Aorta (tissue), 5 donors: ENCODE data around the gene AKT1. TPM values are rescaled to one million over a fixed set of nuclear protein-coding genes. Genes with fewer than 3 reads are reported as not detected.

Experiments
- ATAC-seq: fragments of 200-7000 bp; cut with Tn5 transposase; one replicate; pipeline ENCODE4 v1.9.1; 2022; ENCODE audit warnings: moderate library complexity; ENCODE audit not compliant: low FRiP score
- DNase-seq, 2 donors: peaks; one replicate each; pipeline ENCODE4 v3.0.0-alpha.2; 2020
- H3K27ac ChIP-seq, 2 donors: one replicate each; pipeline ENCODE4 v1.5.1; 2013; ENCODE audit warnings: low read length in 2 of 2, mild to moderate bottlenecking in 2 of 2, moderate library complexity in 2 of 2, control low read depth in 1 of 2, inconsistent platforms in 1 of 2, low read depth in 1 of 2
- H3K27me3 ChIP-seq, 2 donors: one replicate each; pipeline ENCODE4 v1.6.1; 2013; ENCODE audit warnings: control low read depth in 1 of 2, low read length in 1 of 2, mild to moderate bottlenecking in 1 of 2, moderate library complexity in 1 of 2; ENCODE audit not compliant: insufficient read depth in 2 of 2, control insufficient read depth in 1 of 2
- H3K36me3 ChIP-seq, 2 donors: one replicate each; pipeline ENCODE4 v1.6.1; 2013; ENCODE audit warnings: control low read depth in 1 of 2, low read length in 1 of 2, mild to moderate bottlenecking in 1 of 2; ENCODE audit not compliant: insufficient read depth in 2 of 2, control insufficient read depth in 1 of 2
- H3K4me1 ChIP-seq, 2 donors: one replicate each; pipeline ENCODE4 v1.6.1; 2013; ENCODE audit warnings: low read length in 2 of 2, control low read depth in 1 of 2, mild to moderate bottlenecking in 1 of 2, moderate library complexity in 1 of 2; ENCODE audit not compliant: insufficient read depth in 2 of 2, control insufficient read depth in 1 of 2
- H3K4me3 ChIP-seq, 2 donors: one replicate each; pipeline ENCODE4 v1.5.1; 2013; ENCODE audit warnings: low read length in 2 of 2, control low read depth in 1 of 2, mild to moderate bottlenecking in 1 of 2
- H3K9me3 ChIP-seq: one replicate; pipeline ENCODE4 v1.6.1; 2013; ENCODE audit warnings: mild to moderate bottlenecking, low read length; ENCODE audit not compliant: control insufficient read depth
- WGBS, 2 donors: extraction: QIAGEN DNeasy Blood & Tissue Kit; methylation state at CpG; one replicate each; pipeline ENCODE4 v1.1.7; 2013; 5-methylcytosine and 5-hydroxymethylcytosine counted together
- intact Hi-C, 2 donors: fragments of 100-400 bp; cut with DNase I; formaldehyde crosslinking; loops; one replicate each; pipeline versions ENCODE4 v1.14.2 to v1.15.0; 2022
- polyA plus RNA-seq, 2 donors: library from polyadenylated mRNA; stranded (reverse); fragments of 200-250 nt; gene quantifications; one replicate each; pipeline ENCODE4 v1.2.3, GENCODE V29; 2013
- total RNA-seq, 2 donors: library from RNA; stranded (reverse); fragmentation: NEBNext Ultra II Directional; extraction: Animal tissue kit (Norgen Biotek cat#: 25700); gene quantifications; one replicate each; pipeline ENCODE4 v1.2.1, GENCODE V29; 2021
- donor health status: healthy with polysubstance abuse.
- donor health status: Bipolar disorder and iron deficiency.
- donor health status: DM: no; HTN: no; CAD: no.
- donor health status: DM: no; HTN: no; CAD: no.
- donor health status: DM: yes; HTN: yes; CAD: no.

AKT1 gene
- total and polyA plus RNA-seq, 4 donors, result 93.2 to 154 (median 121) TPM

DNA sequence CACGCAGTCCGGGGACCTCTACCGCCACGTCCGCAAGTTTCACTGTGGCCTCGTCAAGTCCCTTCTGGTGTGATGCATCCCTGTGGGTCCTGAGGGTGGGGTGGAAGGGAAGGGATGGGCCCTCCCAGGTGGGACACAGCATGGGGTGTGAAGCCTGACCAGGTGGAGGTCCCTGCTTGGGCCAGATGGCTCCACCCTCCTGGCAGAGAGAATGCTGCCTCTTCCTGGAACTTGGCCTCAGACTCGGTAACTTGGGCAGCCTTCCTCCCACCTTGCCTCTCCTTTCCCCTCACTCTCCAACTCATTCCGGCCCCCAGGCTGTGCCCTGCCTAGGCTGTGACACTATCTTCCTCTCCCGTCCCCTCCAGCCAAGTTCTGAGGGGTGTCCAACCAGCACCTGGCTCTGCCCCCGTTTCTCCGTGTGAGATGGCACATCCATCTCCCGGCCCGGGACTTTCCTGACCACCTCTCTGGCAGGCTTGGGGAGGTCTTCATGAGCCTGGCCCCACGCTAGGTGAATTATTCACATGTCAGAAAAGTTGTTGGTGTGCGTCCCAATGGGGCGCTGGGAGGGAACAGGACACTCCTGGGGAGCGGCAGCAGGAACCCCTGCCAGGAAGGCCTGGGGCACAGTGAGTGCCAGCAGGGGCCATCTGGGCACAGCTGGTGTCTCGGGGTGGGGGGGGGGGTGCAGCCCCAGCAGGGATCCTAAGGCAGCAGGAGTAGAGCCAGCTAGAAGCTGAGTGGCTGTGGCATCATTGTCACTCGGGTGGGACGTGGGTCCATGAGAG is 7.0 kb upstream of the AKT1 start:
- Histone ChIP-seq H3K36me3 (no peaks in the 10 kb centered on the region), H3K4me1 (no peaks in the 10 kb centered on the region)
- DNase-seq, result peak in 1 of 2 donors; percentile 43

DNA sequence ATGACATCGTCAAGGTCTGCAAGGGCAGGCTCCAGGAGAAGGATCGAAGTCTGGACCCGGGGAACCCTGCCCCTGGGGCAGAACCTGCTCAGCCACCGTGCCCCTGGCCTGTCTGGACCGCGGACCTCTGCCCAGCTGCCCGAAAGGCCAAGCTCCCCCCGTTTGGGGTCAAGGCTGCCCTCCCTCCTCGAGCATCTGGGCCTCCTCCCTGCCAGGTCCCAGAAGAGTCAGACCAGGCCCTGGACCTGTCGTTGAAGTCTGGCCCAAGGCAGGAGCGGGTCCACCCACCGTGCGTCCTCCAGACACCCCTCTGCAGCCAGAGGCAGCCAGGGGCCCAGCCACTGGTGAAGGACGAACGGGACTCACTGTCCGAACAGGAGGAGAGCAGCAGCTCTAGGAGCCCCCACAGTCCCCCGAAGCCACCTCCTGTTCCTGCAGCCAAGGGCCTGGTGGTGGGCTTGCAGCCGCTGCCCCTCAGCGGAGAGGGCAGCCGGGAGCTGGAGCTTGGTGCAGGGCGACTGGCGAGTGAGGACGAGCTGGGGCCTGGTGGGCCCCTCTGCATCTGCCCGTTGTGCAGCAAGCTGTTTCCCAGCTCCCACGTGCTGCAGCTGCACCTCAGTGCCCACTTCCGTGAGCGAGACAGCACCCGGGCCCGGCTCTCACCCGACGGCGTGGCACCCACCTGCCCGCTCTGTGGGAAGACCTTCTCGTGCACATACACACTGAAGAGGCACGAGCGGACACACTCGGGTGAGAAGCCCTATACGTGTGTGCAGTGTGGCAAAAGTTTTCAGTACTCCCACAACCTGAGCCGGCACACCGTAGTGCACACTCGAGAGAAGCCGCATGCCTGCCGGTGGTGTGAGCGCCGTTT is 6.2 kb upstream of the AKT1 start:
- no peaks in the 10 kb centered on the region for H3K9me3 ChIP-seq
- no peaks in the 10 kb centered on the region for H3K36me3 ChIP-seq
- WGBS, 2 donors, result 85% methylated on average over 43 to 45 of the region's 45 CpGs
- peak in 1 of 2 donors; percentile 54 for DNase-seq
- H3K27ac ChIP-seq, result no peak overlapping the region
- H3K27me3 ChIP-seq, result no peaks in the 10 kb centered on the region
- H3K4me3 ChIP-seq, result peak overlapping the region in 1 of 2 donors; percentile 49
- intact Hi-C loops, result loop anchor here in 1 of 2 donors (1.0 kb wide), 1 partner anchor 13 kb away; no protein-coding TSS in a partner anchor
- H3K4me1 ChIP-seq, result no peaks in the 10 kb centered on the region
- no peak for ATAC-seq

More for the DNA sequence above, 7.0 kb upstream of the AKT1 start:
- Histone ChIP-seq H3K27me3 (no peaks in the 10 kb centered on the region), H3K27ac (no peak overlapping the region), H3K4me3 (no peak overlapping the region), H3K9me3 (no peaks in the 10 kb centered on the region)
- ATAC-seq, result no peak
- WGBS, 2 donors, result 92 to 93% methylated on average over 20 of the region's 20 CpGs
- intact Hi-C loops, result no loop called here

- H3K4me1 ChIP-seq, result no peaks in the 10 kb centered on the region
Measured at GRCh38 chr14:104800771-104801519, 5.4 kb upstream of the AKT1 start, which contains the start of gene ZBTB42. TSS of gene ZBTB42 (plus strand) at chr14:104801101. CDS start at chr14:104801198, 97 bp downstream.

DNA sequence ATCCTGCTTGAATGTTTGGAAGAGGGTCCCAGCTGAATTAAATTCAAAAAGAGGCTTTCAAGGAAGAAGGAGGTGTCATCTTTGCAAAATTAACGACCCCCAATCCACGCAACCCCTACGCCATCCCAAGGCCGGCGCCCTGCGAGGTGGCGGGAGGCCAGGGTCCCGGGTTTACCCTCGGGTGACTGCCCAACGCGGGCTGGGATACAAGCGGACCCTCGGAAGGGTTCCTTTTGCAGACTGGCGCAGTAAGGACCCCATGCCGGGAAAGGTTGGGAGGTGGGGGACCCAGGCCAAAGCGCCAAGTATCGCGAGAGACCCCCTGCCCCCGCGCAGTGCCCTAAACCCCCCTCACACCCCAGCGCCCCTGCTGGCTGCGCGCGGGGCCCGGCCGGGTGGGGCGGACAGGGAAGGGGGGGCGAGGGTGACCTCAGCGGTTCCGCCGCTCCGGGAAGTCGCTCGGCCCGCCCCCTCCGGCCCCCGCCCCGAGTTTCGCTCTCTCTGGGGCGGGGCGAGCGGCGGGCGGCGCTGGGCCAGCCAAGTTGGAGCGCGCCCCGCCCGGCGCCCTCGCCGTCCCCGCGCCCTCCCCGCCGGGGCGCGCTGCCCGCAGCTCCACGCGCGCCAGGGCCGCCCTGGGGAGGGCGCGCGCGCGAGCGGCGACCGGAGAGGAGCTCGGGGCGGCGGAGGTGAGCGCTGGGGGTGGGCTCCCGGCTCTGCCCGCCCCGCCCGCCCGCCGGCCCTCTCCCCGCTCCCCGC is 4.6 kb upstream of the AKT1 start:
- WGBS, 2 donors, result 1% methylated on average over 33 to 83 of the region's 83 CpGs
- peak; percentile 94 to 97 for DNase-seq
- H3K4me1 ChIP-seq, result no peaks in the 10 kb centered on the region

More at GRCh38 chr14:104800771-104801519, 5.4 kb upstream of the AKT1 start, which contains the start of gene ZBTB42:
- Histone ChIP-seq H3K36me3 (no peaks in the 10 kb centered on the region), H3K4me3 (peak within 1 kb of the TSS; percentile 49 to 55), H3K9me3 (no peaks in the 10 kb centered on the region), H3K27ac (peak within 1 kb of the TSS; percentile 95), H3K27me3 (no peaks in the 10 kb centered on the region)
- 3 to 4% methylated on average over 76 to 105 of the region's 105 CpGs for WGBS, 2 donors
- intact Hi-C loops, result loop anchor here in 1 of 2 donors (1.0 kb wide), 1 partner anchor 13 kb away; no protein-coding TSS in a partner anchor
- DNase-seq (peak; percentile 75 to 89), ATAC-seq (peak; percentile 3)

DNA sequence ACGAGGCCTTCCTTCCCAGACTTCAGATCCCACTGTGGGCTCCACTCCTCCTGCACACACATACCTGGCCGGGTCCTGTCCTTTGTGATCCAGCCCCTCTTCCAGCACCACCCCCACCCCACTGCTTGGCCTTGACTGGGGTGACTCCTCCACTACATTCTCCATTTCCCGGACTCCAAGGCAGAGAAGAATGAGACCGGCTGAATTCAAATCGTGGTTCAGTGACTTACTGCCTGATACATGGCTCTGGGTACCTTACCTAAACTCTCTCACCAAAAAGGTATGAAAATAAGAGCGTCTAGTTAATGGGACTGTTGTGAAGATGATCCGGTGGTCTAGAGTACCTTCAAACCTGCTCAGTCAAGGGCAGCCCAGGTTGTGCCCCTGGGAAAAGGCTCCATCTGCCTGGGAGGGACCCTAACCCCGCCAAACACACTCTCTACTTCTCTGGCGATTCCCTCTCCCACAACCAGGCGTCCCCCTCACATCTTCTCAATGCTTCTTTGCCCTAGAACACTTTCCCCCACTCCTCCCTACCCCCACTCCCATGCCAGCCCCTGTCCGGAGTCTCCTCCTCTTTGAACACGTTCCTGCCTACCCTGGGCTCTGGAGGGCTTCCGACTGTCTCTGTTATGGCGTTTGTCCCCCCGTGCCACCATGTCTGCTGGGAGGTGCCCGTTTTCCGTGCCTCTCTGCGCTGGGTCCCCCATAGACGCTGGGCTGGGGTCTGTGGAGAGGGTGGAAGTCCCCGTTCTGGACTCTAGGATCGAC is 3.9 kb upstream of the AKT1 start:
- intact Hi-C loops, result no loop called here
- WGBS, 2 donors, result 17 to 22% methylated on average over 21 of the region's 21 CpGs
- DNase-seq, result no peak
- H3K27me3 ChIP-seq, result no peaks in the 10 kb centered on the region
- H3K4me3 ChIP-seq, result peak overlapping the region in 1 of 2 donors; percentile 5
- H3K27ac ChIP-seq, result peak overlapping the region; percentile 95
- H3K36me3 ChIP-seq, result no peaks in the 10 kb centered on the region
- H3K4me1 ChIP-seq, result no peaks in the 10 kb centered on the region
- ATAC-seq, result peak; percentile 21
- H3K9me3 ChIP-seq, result no peaks in the 10 kb centered on the region

More for the DNA sequence above, 4.6 kb upstream of the AKT1 start:
- no peaks in the 10 kb centered on the region for H3K27me3 ChIP-seq
- H3K4me3 ChIP-seq, result peak overlapping the region; percentile 49 to 55
- H3K9me3 ChIP-seq, result no peaks in the 10 kb centered on the region
- H3K36me3 ChIP-seq, result no peaks in the 10 kb centered on the region
- peak overlapping the region; percentile 95 for H3K27ac ChIP-seq
- ATAC-seq, result peak; percentile 91
- intact Hi-C loops, result no loop called here

GRCh38 chr14:104798300-104799243 is 3.0 kb upstream of the AKT1 start:
- intact Hi-C loops, result no loop called here
- DNase-seq (no peak), ATAC-seq (no peak)
- peaks cover 0 to 4% of the 10 kb centered on the region in 2 donors for H3K4me1 ChIP-seq
- H3K36me3 ChIP-seq, result no peaks in the 10 kb centered on the region
- H3K4me3 ChIP-seq, result no peak overlapping the region
- H3K27ac ChIP-seq, result peak overlapping the region in 1 of 2 donors; percentile 95
- WGBS, 2 donors, result 78 to 83% methylated on average over 16 of the region's 16 CpGs
- no peaks in the 10 kb centered on the region for H3K27me3 ChIP-seq
- no peaks in the 10 kb centered on the region for H3K9me3 ChIP-seq
